Upper lobe of left lung (tissue), 4 donors: ENCODE measurements around the gene TMEM9B.

Source experiments
- EP300 ChIP-seq, 4 donors: sonication (generic); formaldehyde crosslinking; IDR thresholded peaks; one replicate each; pipeline ENCODE4 v1.5.1; 2017; ENCODE audit warnings: antibody characterized with exemption in 4 of 4, control low read depth in 2 of 4
- POLR2A ChIP-seq, 4 donors: fragments of 450-650 bp; IDR thresholded peaks; one replicate each; pipeline ENCODE4 v1.5.1; 2016 to 2017; ENCODE audit warnings: antibody characterized with exemption in 4 of 4, mild to moderate bottlenecking in 2 of 4
- POLR2AphosphoS5 ChIP-seq, 2 donors: sonication (generic); formaldehyde crosslinking; IDR thresholded peaks; one replicate each; pipeline ENCODE4 v1.5.1; 2017; ENCODE audit warnings: antibody characterized with exemption in 2 of 2
- TF ChIP-seq, protein P1 (sequence below), 6 experiments: fragments of 450-650 bp in 4 of 6; fragments of 200-600 bp in 2 of 6; sonication (generic) in 2 of 6; IDR thresholded peaks; one replicate each; pipeline ENCODE4 v1.5.1; 2016 to 2019; ENCODE audit warnings: antibody characterized with exemption in 6 of 6

DNA sequence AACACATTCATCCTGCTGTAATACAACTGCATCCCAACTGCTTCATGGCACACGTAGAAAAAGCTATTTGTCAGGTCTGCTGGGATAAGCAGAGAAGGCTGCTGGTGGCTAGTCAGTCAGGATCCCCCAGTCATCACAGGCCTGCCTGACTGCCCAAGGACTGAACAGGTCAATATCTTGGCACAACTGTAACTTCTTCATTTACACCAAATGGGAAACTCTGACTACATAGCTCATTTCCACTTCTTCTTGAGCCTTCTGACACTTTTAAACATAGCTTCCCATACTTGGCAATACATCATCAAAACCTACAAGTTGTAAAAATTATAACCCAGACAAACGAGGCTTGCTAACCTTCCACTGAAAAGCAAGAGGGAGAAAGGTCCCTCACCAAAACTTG, 2.8 kb downstream of the TMEM9B start:
- TF ChIP-seq POLR2A (IDR thresholded peaks at IDR 0.05) (no peak), POLR2AphosphoS5 (IDR thresholded peaks at IDR 0.05) (no peak), EP300 (IDR thresholded peaks at IDR 0.05) (no peak)
- TF ChIP-seq, protein P1, sequence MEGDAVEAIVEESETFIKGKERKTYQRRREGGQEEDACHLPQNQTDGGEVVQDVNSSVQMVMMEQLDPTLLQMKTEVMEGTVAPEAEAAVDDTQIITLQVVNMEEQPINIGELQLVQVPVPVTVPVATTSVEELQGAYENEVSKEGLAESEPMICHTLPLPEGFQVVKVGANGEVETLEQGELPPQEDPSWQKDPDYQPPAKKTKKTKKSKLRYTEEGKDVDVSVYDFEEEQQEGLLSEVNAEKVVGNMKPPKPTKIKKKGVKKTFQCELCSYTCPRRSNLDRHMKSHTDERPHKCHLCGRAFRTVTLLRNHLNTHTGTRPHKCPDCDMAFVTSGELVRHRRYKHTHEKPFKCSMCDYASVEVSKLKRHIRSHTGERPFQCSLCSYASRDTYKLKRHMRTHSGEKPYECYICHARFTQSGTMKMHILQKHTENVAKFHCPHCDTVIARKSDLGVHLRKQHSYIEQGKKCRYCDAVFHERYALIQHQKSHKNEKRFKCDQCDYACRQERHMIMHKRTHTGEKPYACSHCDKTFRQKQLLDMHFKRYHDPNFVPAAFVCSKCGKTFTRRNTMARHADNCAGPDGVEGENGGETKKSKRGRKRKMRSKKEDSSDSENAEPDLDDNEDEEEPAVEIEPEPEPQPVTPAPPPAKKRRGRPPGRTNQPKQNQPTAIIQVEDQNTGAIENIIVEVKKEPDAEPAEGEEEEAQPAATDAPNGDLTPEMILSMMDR (IDR thresholded peaks at IDR 0.05): no peak
